ENCODE measurements around the gene BET1L.

The BET1L gene

DNA sequence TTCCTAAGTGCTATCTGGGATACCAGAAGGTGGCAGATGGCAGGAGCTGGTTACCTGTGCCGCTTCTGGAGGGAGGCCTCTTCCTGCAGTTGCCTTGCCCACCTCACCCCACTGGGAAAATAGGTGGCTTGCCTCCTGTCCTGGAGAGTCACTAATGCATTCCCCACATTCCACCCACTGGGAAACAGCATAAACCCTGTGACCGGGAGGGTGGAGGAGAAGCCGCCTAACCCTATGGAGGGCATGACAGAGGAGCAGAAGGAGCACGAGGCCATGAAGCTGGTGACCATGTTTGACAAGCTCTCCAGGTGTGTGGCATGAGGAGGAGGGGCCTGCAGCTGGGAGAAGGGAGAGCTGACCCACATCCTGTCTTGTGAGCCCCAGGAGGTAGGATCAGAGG is 5.9 kb upstream of the BET1L start:
- no peak overlapping the region for H3K4me3 ChIP-seq (ENCODE audit: low read depth, low read length)
- no peak for DNase-seq (ENCODE audit: low read depth)
- TF ChIP-seq CTCF (IDR thresholded peaks at IDR 0.05; ENCODE audit: insufficient read depth, low read depth, low read length, missing control alignments): no peak

- no peak overlapping the region for H3K4me3 ChIP-seq (ENCODE audit: low read depth, low read length)
- no peak for DNase-seq (ENCODE audit: low read depth)
- TF ChIP-seq CTCF (IDR thresholded peaks at IDR 0.05; ENCODE audit: insufficient read depth, low read depth, low read length, missing control alignments): no peak
Measured at GRCh38 chr11:212150-213100, 5.2 kb upstream of the BET1L start.

DNA sequence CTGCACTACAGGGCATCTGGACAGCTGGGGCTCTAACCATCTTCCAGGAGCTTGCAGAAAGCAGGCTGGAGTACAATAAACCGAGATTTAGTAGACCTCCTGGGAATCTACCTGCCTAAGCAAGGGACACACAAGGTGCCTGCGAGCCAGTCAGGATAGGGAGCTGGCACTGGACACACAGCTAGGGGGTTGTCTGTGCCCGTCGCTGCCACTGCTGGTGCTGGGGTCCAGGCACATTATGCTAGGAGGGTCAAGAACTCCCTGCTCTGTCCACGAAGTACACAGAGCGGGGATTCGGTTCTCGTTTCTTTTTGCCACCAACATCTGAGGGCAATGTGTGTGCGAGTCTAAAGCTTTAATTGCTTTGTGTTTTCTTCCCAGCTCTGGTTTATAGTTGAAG is 4.5 kb upstream of the BET1L start:
- H3K4me3 ChIP-seq (ENCODE audit: low read depth, low read length): no peak overlapping the region
- no peak for DNase-seq (ENCODE audit: low read depth)
- no peak for TF ChIP-seq CTCF (IDR thresholded peaks at IDR 0.05; ENCODE audit: insufficient read depth, low read depth, low read length, missing control alignments)

DNA sequence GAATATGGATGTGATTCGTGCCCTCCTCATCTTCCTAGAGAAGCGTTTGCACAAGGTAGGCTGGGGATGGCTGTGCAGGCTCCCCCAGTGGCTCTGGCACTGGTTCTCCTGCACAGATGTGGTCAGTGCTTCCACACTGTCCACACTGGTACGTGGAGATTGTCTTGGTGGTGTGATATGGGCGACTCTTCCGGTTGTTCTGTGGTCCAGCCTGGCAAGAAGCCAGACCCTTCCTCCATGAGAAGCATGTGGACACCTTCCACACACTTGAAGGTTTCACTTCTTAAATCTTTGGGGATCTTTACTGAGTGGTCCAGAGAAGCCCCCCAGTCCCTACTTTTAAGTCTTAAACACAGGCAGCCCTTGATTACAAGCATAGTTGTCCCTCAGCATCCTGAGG is 4.1 kb upstream of the BET1L start:
- DNase-seq (ENCODE audit: low read depth): no peak
- no peak for TF ChIP-seq CTCF (IDR thresholded peaks at IDR 0.05; ENCODE audit: insufficient read depth, low read depth, low read length, missing control alignments)

DNA sequence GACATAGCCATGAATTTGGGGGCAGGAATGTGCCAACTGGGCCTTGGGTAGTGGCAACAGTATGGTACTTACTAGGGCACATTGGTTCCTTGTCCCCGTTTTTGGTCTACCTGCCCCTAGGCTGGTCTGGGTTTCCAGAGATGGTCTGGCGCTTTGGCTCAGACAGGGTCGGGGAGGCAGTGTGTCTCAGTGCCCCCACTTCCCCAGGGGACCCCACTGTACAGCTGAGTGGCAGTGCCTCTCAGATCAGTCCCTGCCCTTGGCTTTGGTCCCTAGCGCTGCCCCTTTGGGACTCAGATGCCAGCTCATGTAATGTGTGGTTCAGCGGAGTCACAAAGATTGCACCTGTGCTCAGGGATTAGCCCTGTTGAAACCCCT is 3.6 kb upstream of the BET1L start:
- DNase-seq (ENCODE audit: low read depth): no peak
- TF ChIP-seq CTCF (IDR thresholded peaks at IDR 0.05; ENCODE audit: insufficient read depth, low read depth, low read length, missing control alignments): no peak
- H3K4me3 ChIP-seq (ENCODE audit: low read depth, low read length): no peak overlapping the region

More for the DNA sequence above, 4.1 kb upstream of the BET1L start:
- no peak overlapping the region for H3K4me3 ChIP-seq (ENCODE audit: low read depth, low read length)

DNA sequence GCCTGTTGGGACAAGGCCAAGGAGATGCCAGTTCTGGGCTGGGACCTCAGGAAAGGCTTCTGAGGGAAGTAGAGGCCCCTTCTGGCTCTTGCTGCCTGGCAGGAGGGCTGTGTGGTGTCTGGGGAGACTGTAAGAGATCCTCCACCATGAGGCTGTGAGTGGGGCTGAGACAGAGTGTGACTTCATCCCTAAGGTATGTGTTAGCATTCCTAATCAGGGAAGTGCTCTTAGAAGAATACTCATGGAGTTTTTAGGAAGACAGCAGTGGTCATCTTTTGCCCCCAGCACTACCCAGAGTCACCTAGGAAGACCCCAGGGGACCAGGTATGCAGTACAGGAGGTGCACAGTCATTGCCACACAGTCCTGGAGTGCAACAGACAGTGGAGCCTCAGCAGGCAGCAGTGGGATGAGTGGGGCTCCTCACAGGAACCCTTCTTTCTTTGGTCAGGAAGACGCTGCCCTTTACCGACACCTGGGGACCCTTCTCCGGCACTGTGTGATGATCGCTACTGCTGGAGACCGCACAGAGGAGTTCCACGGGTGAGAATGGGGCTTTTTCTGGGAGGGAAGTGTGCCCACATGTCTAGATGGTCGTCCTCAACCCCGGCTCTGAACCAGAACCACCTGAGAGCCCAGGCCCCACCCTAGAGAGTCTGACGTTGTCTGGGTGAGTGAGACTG is 3.1 kb upstream of the BET1L start:
- TF ChIP-seq CTCF (IDR thresholded peaks at IDR 0.05; ENCODE audit: insufficient read depth, low read depth, low read length, missing control alignments): no peak
- no peak for DNase-seq (ENCODE audit: low read depth)
- H3K4me3 ChIP-seq (ENCODE audit: low read depth, low read length): no peak overlapping the region

Data from GM12865 (cell line).